DND-41 (cell line): ENCODE results near the gene ASB13.

Experiments
- EZH2 ChIP-seq: IDR thresholded peaks from 3 replicates; pipeline ENCODE4 v1.6.1; 2012; ENCODE audit warnings: borderline replicate concordance, low read depth, mild to moderate bottlenecking, moderate library complexity, low read length, inconsistent platforms; ENCODE audit not compliant: severe bottlenecking
- TF ChIP-seq, protein P1 (sequence below): IDR thresholded peaks from 2 replicates; pipeline ENCODE4 v1.5.1; 2012; ENCODE audit warnings: borderline replicate concordance, low read length, moderate library complexity, mild to moderate bottlenecking; ENCODE audit not compliant: poor library complexity, severe bottlenecking; ENCODE audit errors: extremely low read depth

- TF ChIP-seq, protein P1, sequence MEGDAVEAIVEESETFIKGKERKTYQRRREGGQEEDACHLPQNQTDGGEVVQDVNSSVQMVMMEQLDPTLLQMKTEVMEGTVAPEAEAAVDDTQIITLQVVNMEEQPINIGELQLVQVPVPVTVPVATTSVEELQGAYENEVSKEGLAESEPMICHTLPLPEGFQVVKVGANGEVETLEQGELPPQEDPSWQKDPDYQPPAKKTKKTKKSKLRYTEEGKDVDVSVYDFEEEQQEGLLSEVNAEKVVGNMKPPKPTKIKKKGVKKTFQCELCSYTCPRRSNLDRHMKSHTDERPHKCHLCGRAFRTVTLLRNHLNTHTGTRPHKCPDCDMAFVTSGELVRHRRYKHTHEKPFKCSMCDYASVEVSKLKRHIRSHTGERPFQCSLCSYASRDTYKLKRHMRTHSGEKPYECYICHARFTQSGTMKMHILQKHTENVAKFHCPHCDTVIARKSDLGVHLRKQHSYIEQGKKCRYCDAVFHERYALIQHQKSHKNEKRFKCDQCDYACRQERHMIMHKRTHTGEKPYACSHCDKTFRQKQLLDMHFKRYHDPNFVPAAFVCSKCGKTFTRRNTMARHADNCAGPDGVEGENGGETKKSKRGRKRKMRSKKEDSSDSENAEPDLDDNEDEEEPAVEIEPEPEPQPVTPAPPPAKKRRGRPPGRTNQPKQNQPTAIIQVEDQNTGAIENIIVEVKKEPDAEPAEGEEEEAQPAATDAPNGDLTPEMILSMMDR = no peak
- no peak for TF ChIP-seq EZH2
Observed at GRCh38 chr10:5640501-5640900, 25.9 kb downstream of the ASB13 start.
